Astrocyte (in vitro differentiated cells and primary cell): ENCODE results near the gene IRF2BPL. TPM values are rescaled to one million over a fixed set of nuclear protein-coding genes. Genes with fewer than 3 reads are reported as not detected.

ENCODE experiments used
- DNase-seq: peaks from one replicate; pipeline ENCODE4 v3.0.0-alpha.2; 2010; ENCODE audit warnings: low read depth
- FAIRE-seq: peaks from 2 replicates; lab custom pipeline; 2011; peaks lifted over from hg19 to GRCh38; lab: Jason Lieb, UNC
- H2AFZ ChIP-seq: 2 replicates; pipeline ENCODE4 v1.6.0; 2012; ENCODE audit warnings: low read depth, low read length, inconsistent platforms
- H3K27ac ChIP-seq: 2 replicates; pipeline ENCODE4 v1.5.1; 2011; ENCODE audit warnings: low read depth, low read length, inconsistent platforms
- H3K27me3 ChIP-seq: 2 replicates; pipeline ENCODE4 v1.6.0; 2011; ENCODE audit warnings: low read length, inconsistent platforms; ENCODE audit not compliant: insufficient read depth
- H3K36me3 ChIP-seq: 2 replicates; pipeline ENCODE4 v1.5.1; 2011; ENCODE audit warnings: low read length, inconsistent platforms; ENCODE audit not compliant: insufficient read depth
- H3K4me1 ChIP-seq: 2 replicates; pipeline ENCODE4 v1.5.1; 2011; ENCODE audit warnings: low read length, inconsistent platforms; ENCODE audit not compliant: insufficient read depth
- H3K4me2 ChIP-seq: 2 replicates; pipeline ENCODE4 v1.6.0; 2012; ENCODE audit warnings: low read length, inconsistent platforms
- H3K4me3 ChIP-seq: 2 replicates; pipeline ENCODE4 v1.5.1; 2011; ENCODE audit warnings: low read depth, mild to moderate bottlenecking, low read length, inconsistent platforms; ENCODE audit not compliant: insufficient read depth
- H3K79me2 ChIP-seq: 2 replicates; pipeline ENCODE4 v1.6.0; 2012; ENCODE audit warnings: mild to moderate bottlenecking, low read length, inconsistent platforms; ENCODE audit not compliant: insufficient read depth
- H3K9ac ChIP-seq: 2 replicates; pipeline ENCODE4 v1.6.0; 2012; ENCODE audit warnings: mild to moderate bottlenecking, low read length, inconsistent platforms
- H3K9me3 ChIP-seq: 2 replicates; pipeline ENCODE4 v1.5.1; 2012; ENCODE audit warnings: low read depth, mild to moderate bottlenecking, low read length, inconsistent platforms; ENCODE audit not compliant: insufficient read depth
- H4K20me1 ChIP-seq: 2 replicates; pipeline ENCODE4 v1.6.0; 2012; ENCODE audit warnings: low read length, inconsistent platforms; ENCODE audit not compliant: insufficient read depth
- H3K27ac Mint-ChIP-seq: one replicate; pipeline ENCODE4 v1.8.0; 2021; ENCODE audit warnings: mild to moderate bottlenecking, mixed read lengths; ENCODE audit not compliant: unreplicated experiment
- H3K27me3 Mint-ChIP-seq: one replicate; pipeline ENCODE4 v1.8.0; 2021; ENCODE audit warnings: low read depth, mixed read lengths; ENCODE audit not compliant: unreplicated experiment
- H3K36me3 Mint-ChIP-seq: one replicate; pipeline ENCODE4 v1.8.0; 2021; ENCODE audit warnings: low read depth, mixed read lengths; ENCODE audit not compliant: unreplicated experiment
- H3K4me1 Mint-ChIP-seq: one replicate; pipeline ENCODE4 v1.8.0; 2021; ENCODE audit warnings: low read depth, mixed read lengths; ENCODE audit not compliant: unreplicated experiment
- H3K4me3 Mint-ChIP-seq: one replicate; pipeline ENCODE4 v1.8.0; 2021; ENCODE audit warnings: mild to moderate bottlenecking, moderate library complexity, mixed read lengths; ENCODE audit not compliant: unreplicated experiment
- H3K9me3 Mint-ChIP-seq: one replicate; pipeline ENCODE4 v1.8.0; 2021; ENCODE audit warnings: mild to moderate bottlenecking, mixed read lengths; ENCODE audit not compliant: unreplicated experiment
- CTCF ChIP-seq: IDR thresholded peaks from 2 replicates; pipeline ENCODE4 v1.5.1; 2011; ENCODE audit warnings: low read depth, mild to moderate bottlenecking, inconsistent platforms, low read length, moderate library complexity; ENCODE audit not compliant: insufficient read depth
- EZH2 ChIP-seq: IDR thresholded peaks from 2 replicates; pipeline ENCODE4 v1.6.1; 2012; ENCODE audit warnings: mild to moderate bottlenecking, low read length, inconsistent platforms; ENCODE audit not compliant: insufficient read depth
- total RNA-seq: library from RNA; stranded (reverse); gene quantifications from 2 replicates; pipeline ENCODE4 v1.2.1, GENCODE V29; 2021

Gene IRF2BPL
- total RNA-seq, 1 donor from 2014 or later, result 42.7 TPM

- H3K27me3 Mint-ChIP-seq, result peaks cover 40% of the 10 kb centered on the region
- peaks cover 2% of the 10 kb centered on the region for H3K9me3 Mint-ChIP-seq
- TF ChIP-seq CTCF (no peak), EZH2 (no peak)
- no peaks in the 10 kb centered on the region for H3K79me2 ChIP-seq
- no peaks in the 10 kb centered on the region for H4K20me1 ChIP-seq
- H3K27me3 ChIP-seq, result peaks cover 2% of the 10 kb centered on the region
- H3K36me3 ChIP-seq, result no peaks in the 10 kb centered on the region
- H3K4me2 ChIP-seq, result no peak overlapping the region
- H3K4me1 Mint-ChIP-seq, result peaks cover 16% of the 10 kb centered on the region
- no peak for DNase-seq
- H3K27ac ChIP-seq, result no peak overlapping the region
- no peak for FAIRE-seq
- H3K9me3 ChIP-seq, result no peaks in the 10 kb centered on the region
- no peak overlapping the region for H3K4me3 Mint-ChIP-seq
- no peak overlapping the region for H2AFZ ChIP-seq
- peak overlapping the region; percentile 41 for H3K27ac Mint-ChIP-seq
- peaks cover 2% of the 10 kb centered on the region for H3K36me3 Mint-ChIP-seq
- H3K9ac ChIP-seq, result no peak overlapping the region
- peaks cover 7% of the 10 kb centered on the region for H3K4me1 ChIP-seq
- no peak overlapping the region for H3K4me3 ChIP-seq
These were observed 19.5 kb downstream of the IRF2BPL start for GRCh38 chr14:77009014-77009413.

- H3K4me2 ChIP-seq, result no peak overlapping the region
- peaks cover 2% of the 10 kb centered on the region for H3K27me3 ChIP-seq
- H4K20me1 ChIP-seq, result no peaks in the 10 kb centered on the region
- FAIRE-seq (no peak), DNase-seq (no peak)
- Mint-ChIP-seq H3K27me3 (peaks cover 40% of the 10 kb centered on the region), H3K27ac (peak overlapping the region; percentile 41), H3K36me3 (peaks cover 2% of the 10 kb centered on the region), H3K4me1 (peaks cover 18% of the 10 kb centered on the region), H3K9me3 (peaks cover 2% of the 10 kb centered on the region), H3K4me3 (no peak overlapping the region)
- no peaks in the 10 kb centered on the region for H3K36me3 ChIP-seq
- H3K4me3 ChIP-seq, result no peak overlapping the region
- H3K27ac ChIP-seq, result no peak overlapping the region
- no peak overlapping the region for H3K9ac ChIP-seq
- TF ChIP-seq CTCF (no peak), EZH2 (no peak)
- no peaks in the 10 kb centered on the region for H3K9me3 ChIP-seq
- H3K79me2 ChIP-seq, result no peaks in the 10 kb centered on the region
- H2AFZ ChIP-seq, result no peak overlapping the region
- peaks cover 4% of the 10 kb centered on the region for H3K4me1 ChIP-seq
These were observed 20.0 kb downstream of the IRF2BPL start for GRCh38 chr14:77008541-77008940.

GRCh38 chr14:77007975-77008421 is 20.5 kb downstream of the IRF2BPL start:
- no peak overlapping the region for H3K9ac ChIP-seq
- H3K27me3 Mint-ChIP-seq, result peaks cover 40% of the 10 kb centered on the region
- H3K9me3 ChIP-seq, result no peaks in the 10 kb centered on the region
- H3K4me2 ChIP-seq, result no peak overlapping the region
- peaks cover 2% of the 10 kb centered on the region for H3K27me3 ChIP-seq
- no peaks in the 10 kb centered on the region for H4K20me1 ChIP-seq
- no peak for DNase-seq
- no peak for FAIRE-seq
- no peaks in the 10 kb centered on the region for H3K79me2 ChIP-seq
- no peak overlapping the region for H3K27ac Mint-ChIP-seq
- H2AFZ ChIP-seq, result no peak overlapping the region
- no peak overlapping the region for H3K27ac ChIP-seq
- no peak overlapping the region for H3K4me3 Mint-ChIP-seq
- H3K36me3 Mint-ChIP-seq, result peaks cover 2% of the 10 kb centered on the region
- H3K9me3 Mint-ChIP-seq, result peaks cover 2% of the 10 kb centered on the region
- H3K4me3 ChIP-seq, result no peak overlapping the region
- H3K36me3 ChIP-seq, result no peaks in the 10 kb centered on the region
- peaks cover 4% of the 10 kb centered on the region for H3K4me1 ChIP-seq
- H3K4me1 Mint-ChIP-seq, result peaks cover 18% of the 10 kb centered on the region
- TF ChIP-seq CTCF, result no peak
- TF ChIP-seq EZH2, result no peak
